MM.1S (cell line): Measurements from ENCODE around the gene HERC2.

Experiments
- DNase-seq: peaks from one replicate; pipeline ENCODE4 v3.0.0-alpha.2; 2015
- H2AFZ ChIP-seq: fragments of 300-600 bp; sonication (generic); 2 replicates; pipeline ENCODE4 v1.6.0; 2016; ENCODE audit warnings: antibody characterized with exemption, low read length
- H3F3A ChIP-seq: fragments of 300-600 bp; sonication (generic); 2 replicates; pipeline ENCODE4 v1.6.1; 2016; ENCODE audit warnings: mild to moderate bottlenecking, antibody characterized with exemption, low read length, moderate library complexity, mixed read lengths; ENCODE audit not compliant: insufficient read depth
- H3K27ac ChIP-seq: fragments of 300-600 bp; sonication (generic); 2 replicates; pipeline ENCODE4 v1.5.1; 2016; ENCODE audit warnings: mild to moderate bottlenecking, low read length
- H3K27me3 ChIP-seq: fragments of 300-600 bp; sonication (generic); replicated peaks from 2 replicates; pipeline ENCODE4 v1.6.0; 2016; ENCODE audit warnings: low read length; ENCODE audit not compliant: insufficient read depth
- H3K36me3 ChIP-seq: fragments of 300-600 bp; sonication (generic); replicated peaks from 2 replicates; pipeline ENCODE4 v1.6.1; 2016; ENCODE audit warnings: mild to moderate bottlenecking, low read length, mixed read lengths; ENCODE audit not compliant: insufficient read depth
- H3K4me1 ChIP-seq: fragments of 300-600 bp; sonication (generic); 2 replicates; pipeline ENCODE4 v1.6.1; 2016; ENCODE audit warnings: low read length, mixed read lengths
- H3K4me2 ChIP-seq: fragments of 300-600 bp; sonication (generic); 2 replicates; pipeline ENCODE4 v1.6.0; 2016; ENCODE audit warnings: low read depth, low read length
- H3K4me3 ChIP-seq: fragments of 300-600 bp; sonication (generic); 2 replicates; pipeline ENCODE4 v1.5.1; 2016; ENCODE audit warnings: low read length, mixed read lengths
- H3K79me2 ChIP-seq: fragments of 300-600 bp; sonication (generic); 2 replicates; pipeline ENCODE4 v1.6.1; 2016; ENCODE audit warnings: mixed run types, low read length, mixed read lengths
- H3K9ac ChIP-seq: fragments of 300-600 bp; sonication (generic); 2 replicates; pipeline ENCODE4 v1.6.1; 2016; ENCODE audit warnings: low read length, mixed read lengths
- H3K9me2 ChIP-seq: fragments of 300-600 bp; sonication (generic); replicated peaks from 2 replicates; pipeline ENCODE4 v1.6.1; 2016; ENCODE audit warnings: mild to moderate bottlenecking, low read length, mixed read lengths; ENCODE audit not compliant: insufficient read depth
- H3K9me3 ChIP-seq: fragments of 300-600 bp; sonication (generic); replicated peaks from 2 replicates; pipeline ENCODE4 v1.6.1; 2016; ENCODE audit warnings: mild to moderate bottlenecking, low read length, mixed read lengths; ENCODE audit not compliant: insufficient read depth
- H4K20me1 ChIP-seq: fragments of 300-600 bp; sonication (generic); 2 replicates; pipeline ENCODE4 v1.6.1; 2016; ENCODE audit warnings: mild to moderate bottlenecking, low read length, moderate library complexity, mixed read lengths; ENCODE audit not compliant: insufficient read depth
- CTCF ChIP-seq: fragments of 300-600 bp; sonication (generic); IDR thresholded peaks from 2 replicates; pipeline ENCODE4 v1.5.1; 2016; ENCODE audit warnings: antibody characterized with exemption, low read length, mixed read lengths
- EZH2 ChIP-seq: fragments of 300-600 bp; sonication (generic); optimal IDR thresholded peaks from 2 replicates; pipeline ENCODE3; 2017; ENCODE audit warnings: low read depth, mild to moderate bottlenecking, antibody characterized with exemption, low read length, mixed read lengths
- EZH2phosphoT487 ChIP-seq: fragments of 300-600 bp; sonication (generic); IDR thresholded peaks from 2 replicates; pipeline ENCODE4 v1.6.1; 2018; ENCODE audit warnings: antibody characterized with exemption, low read length

HERC2 gene

GRCh38 chr15:28100516-28101195 is 221.3 kb downstream of the HERC2 start:
- Histone ChIP-seq H4K20me1 (no peaks in the 10 kb centered on the region), H3K9me2 (no peaks in the 10 kb centered on the region), H3K79me2 (no peaks in the 10 kb centered on the region), H3F3A (no peaks in the 10 kb centered on the region), H3K27me3 (peaks cover 9% of the 10 kb centered on the region; the same call in 1 of the 2 replicates), H3K9ac (no peak overlapping the region), H3K9me3 (no peaks in the 10 kb centered on the region), H3K4me1 (no peaks in the 10 kb centered on the region), H3K27ac (no peak overlapping the region), H3K36me3 (no peaks in the 10 kb centered on the region), H3K4me3 (no peak overlapping the region), H2AFZ (no peak overlapping the region), H3K4me2 (no peak overlapping the region)
- TF ChIP-seq EZH2: no peak
- DNase-seq: no peak

- H3K9me3 ChIP-seq: no peaks in the 10 kb centered on the region
- H3K9ac ChIP-seq: no peak overlapping the region
- no peaks in the 10 kb centered on the region for H3K36me3 ChIP-seq
- H3K4me2 ChIP-seq: no peak overlapping the region
- no peaks in the 10 kb centered on the region for H3K79me2 ChIP-seq
- H3F3A ChIP-seq: no peaks in the 10 kb centered on the region
- H3K27ac ChIP-seq: no peak overlapping the region
- H4K20me1 ChIP-seq: no peaks in the 10 kb centered on the region
- H3K27me3 ChIP-seq: peaks cover 9% of the 10 kb centered on the region; the same call in 1 of the 2 replicates
- no peak for DNase-seq
- no peaks in the 10 kb centered on the region for H3K4me1 ChIP-seq
- no peak for TF ChIP-seq CTCF
- TF ChIP-seq EZH2: no peak
- TF ChIP-seq EZH2phosphoT487: no peak
- H2AFZ ChIP-seq: no peak overlapping the region
- no peaks in the 10 kb centered on the region for H3K9me2 ChIP-seq
- no peak overlapping the region for H3K4me3 ChIP-seq
These were observed 222.3 kb downstream of the HERC2 start for GRCh38 chr15:28099555-28100140.

GRCh38 chr15:28098766-28099554 is 223.0 kb downstream of the HERC2 start, which contains the start of gene OCA2:
Gene OCA2 (minus strand): TSS chr15:28099315. CDS start chr15:28081874, 17,441 bp downstream.
- TF ChIP-seq EZH2phosphoT487: no peak
- TF ChIP-seq CTCF: no peak
- no peak for TF ChIP-seq EZH2
- no peaks in the 10 kb centered on the region for H3K79me2 ChIP-seq
- H3F3A ChIP-seq: no peaks in the 10 kb centered on the region
- H3K4me2 ChIP-seq: no peak within 1 kb of the TSS
- H3K9me3 ChIP-seq: no peaks in the 10 kb centered on the region
- DNase-seq: no peak
- no peak within 1 kb of the TSS for H3K4me3 ChIP-seq
- H3K9me2 ChIP-seq: no peaks in the 10 kb centered on the region
- no peak within 1 kb of the TSS for H2AFZ ChIP-seq
- no peaks in the 10 kb centered on the region for H4K20me1 ChIP-seq
- H3K4me1 ChIP-seq: no peaks in the 10 kb centered on the region
- H3K27ac ChIP-seq: no peak within 1 kb of the TSS
- no peaks in the 10 kb centered on the region for H3K36me3 ChIP-seq
- H3K9ac ChIP-seq: no peak within 1 kb of the TSS
- H3K27me3 ChIP-seq: peaks cover 9% of the 10 kb centered on the region; the same call in 1 of the 2 replicates
